Sigmoid colon (tissue), 7 donors: ENCODE results near the gene NDRG4. TPM values are rescaled to one million over a fixed set of nuclear protein-coding genes. Genes with fewer than 3 reads are reported as not detected.

ENCODE experiments used
- DNase-seq: peaks from one replicate; pipeline ENCODE4 v3.0.0-alpha.2; 2019
- H3K27ac ChIP-seq, 4 donors: fragments of 200-600 bp; sonication (generic); one replicate each; pipeline ENCODE4 v1.5.1; 2016 to 2019; ENCODE audit warnings: mild to moderate bottlenecking in 1 of 4
- H3K27me3 ChIP-seq, 3 donors: fragments of 200-600 bp; sonication (generic); one replicate each; pipeline ENCODE4 v1.5.1; 2019; ENCODE audit warnings: mild to moderate bottlenecking in 1 of 3
- H3K36me3 ChIP-seq, 4 donors: fragments of 200-600 bp; sonication (generic); one replicate each; pipeline ENCODE4 v1.5.1; 2016 to 2019
- H3K4me1 ChIP-seq, 4 donors: fragments of 200-600 bp; sonication (generic); one replicate each; pipeline ENCODE4 v1.5.1; 2017 to 2019
- H3K4me3 ChIP-seq, 4 donors: fragments of 200-600 bp; sonication (generic); one replicate each; pipeline ENCODE4 v1.5.1; 2017 to 2019; ENCODE audit warnings: mild to moderate bottlenecking in 2 of 4, moderate library complexity in 1 of 4
- H3K9me3 ChIP-seq, 4 donors: fragments of 200-600 bp in 3 of 4; sonication (generic) in 3 of 4; one replicate each; pipeline versions ENCODE4 v1.5.1 to v1.6.1; 2013 to 2019
- EP300 ChIP-seq, 4 donors: sonication (generic); formaldehyde crosslinking; IDR thresholded peaks; one replicate each; pipeline ENCODE4 v1.6.1; 2017; ENCODE audit warnings: antibody characterized with exemption in 4 of 4
- POLR2A ChIP-seq, 2 donors: fragments of 450-650 bp; IDR thresholded peaks; one replicate each; pipeline ENCODE4 v1.6.1; 2016; ENCODE audit warnings: antibody characterized with exemption in 2 of 2, mild to moderate bottlenecking in 2 of 2, moderate library complexity in 2 of 2
- POLR2AphosphoS5 ChIP-seq, 4 donors: sonication (generic); formaldehyde crosslinking; IDR thresholded peaks; one replicate each; pipeline ENCODE4 v1.6.1; 2017; ENCODE audit warnings: antibody characterized with exemption in 4 of 4
- WGBS, 2 donors: extraction: QIAGEN DNeasy Blood & Tissue Kit; methylation state at CpG; one replicate each; pipeline ENCODE4 v1.1.7; 2013; 5-methylcytosine and 5-hydroxymethylcytosine counted together
- intact Hi-C: fragments of 100-400 bp; cut with DNase I; formaldehyde crosslinking; loops from one replicate; pipeline ENCODE4 v1.15.1; 2023
- polyA plus RNA-seq, 3 donors: library from polyadenylated mRNA; stranded (reverse); fragments of 200-250 nt; gene quantifications; one replicate each; pipeline ENCODE4 v1.2.3, GENCODE V29; 2013
- total RNA-seq, 4 donors: library from RNA; depleted of rRNA; stranded (reverse); fragments of >200 nt; gene quantifications; one replicate each; pipeline ENCODE4 v1.1.0, GENCODE V29; 2016
- TF ChIP-seq, protein P1 (sequence below), 4 experiments: fragments of 450-650 bp in 3 of 4; fragments of 200-600 bp in 1 of 4; IDR thresholded peaks; one replicate each; pipeline ENCODE4 v1.5.1; 2016 to 2019; ENCODE audit warnings: antibody characterized with exemption in 4 of 4, mild to moderate bottlenecking in 3 of 4, moderate library complexity in 2 of 4
- donor health status: healthy with polysubstance abuse.
- donor health status: Bipolar disorder and iron deficiency.
- donor health status: healthy.

The NDRG4 gene
- total and polyA plus RNA-seq, 7 donors, result 3.6 to 21.0 (median 16.6) TPM

- H3K27me3 ChIP-seq, result peaks cover 17 to 49% (median 38%) of the 10 kb centered on the region in 3 donors
- WGBS, 2 donors, result 3 to 7% methylated on average over 36 of the region's 36 CpGs
Measured at GRCh38 chr16:58500430-58501241, 693 bp downstream of the NDRG4 start.

DNA sequence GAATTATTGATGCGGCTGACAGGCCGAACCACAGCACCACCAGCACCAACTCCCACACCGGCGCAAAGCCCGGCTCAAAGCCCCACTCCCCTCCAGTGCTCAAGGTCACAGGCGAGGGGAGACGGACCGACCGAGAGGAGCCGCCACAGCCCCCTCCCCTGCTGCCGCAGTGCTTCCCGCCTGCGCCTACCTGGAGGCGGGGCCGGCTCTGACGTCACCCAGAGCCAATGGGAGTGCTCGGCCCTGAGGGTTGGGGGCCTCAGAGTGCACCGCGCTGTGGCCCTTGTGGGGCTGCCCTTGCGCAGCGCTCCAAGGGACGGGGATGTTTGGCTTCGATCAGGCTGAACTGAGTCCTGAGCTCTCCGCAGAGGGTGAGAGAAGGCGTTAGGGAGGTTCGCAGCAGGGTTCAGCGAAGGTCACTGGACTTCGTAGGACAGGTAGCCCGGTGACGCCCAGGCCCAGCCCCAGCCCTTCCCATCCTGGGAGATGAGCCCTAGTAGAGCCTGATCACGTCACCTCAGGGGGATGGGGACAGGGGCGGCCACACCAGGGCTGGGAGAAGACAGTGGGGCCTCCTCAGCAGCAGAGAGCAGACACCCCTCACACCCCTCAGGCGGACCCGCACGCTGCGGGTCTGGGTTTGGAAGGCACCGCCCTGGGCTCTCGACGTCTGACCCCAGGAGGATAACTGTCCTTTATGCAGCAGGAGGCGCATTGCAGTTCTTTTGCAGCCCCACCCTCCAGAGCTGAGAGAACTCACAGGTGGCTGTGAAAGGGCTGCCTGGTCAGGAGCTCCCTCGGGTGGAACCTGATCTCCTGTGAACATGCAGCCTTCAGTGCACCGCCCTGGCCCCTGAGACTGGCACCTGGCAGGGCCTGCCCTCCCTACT is 1.5 kb downstream of the NDRG4 start:
- no peaks in the 10 kb centered on the region for H3K9me3 ChIP-seq
- peak; percentile 64 for DNase-seq
- H3K27ac ChIP-seq, result no peak overlapping the region
- H3K4me3 ChIP-seq, result peak overlapping the region in 3 of 4 donors; percentile 14 to 32 (median 27)
- WGBS, 2 donors, result 4 to 14% methylated on average over 42 of the region's 42 CpGs
- TF ChIP-seq POLR2AphosphoS5 (IDR thresholded peaks at IDR 0.05) (no peak), POLR2A (IDR thresholded peaks at IDR 0.05) (no peak), EP300 (IDR thresholded peaks at IDR 0.05) (no peak)
- TF ChIP-seq, protein P1, sequence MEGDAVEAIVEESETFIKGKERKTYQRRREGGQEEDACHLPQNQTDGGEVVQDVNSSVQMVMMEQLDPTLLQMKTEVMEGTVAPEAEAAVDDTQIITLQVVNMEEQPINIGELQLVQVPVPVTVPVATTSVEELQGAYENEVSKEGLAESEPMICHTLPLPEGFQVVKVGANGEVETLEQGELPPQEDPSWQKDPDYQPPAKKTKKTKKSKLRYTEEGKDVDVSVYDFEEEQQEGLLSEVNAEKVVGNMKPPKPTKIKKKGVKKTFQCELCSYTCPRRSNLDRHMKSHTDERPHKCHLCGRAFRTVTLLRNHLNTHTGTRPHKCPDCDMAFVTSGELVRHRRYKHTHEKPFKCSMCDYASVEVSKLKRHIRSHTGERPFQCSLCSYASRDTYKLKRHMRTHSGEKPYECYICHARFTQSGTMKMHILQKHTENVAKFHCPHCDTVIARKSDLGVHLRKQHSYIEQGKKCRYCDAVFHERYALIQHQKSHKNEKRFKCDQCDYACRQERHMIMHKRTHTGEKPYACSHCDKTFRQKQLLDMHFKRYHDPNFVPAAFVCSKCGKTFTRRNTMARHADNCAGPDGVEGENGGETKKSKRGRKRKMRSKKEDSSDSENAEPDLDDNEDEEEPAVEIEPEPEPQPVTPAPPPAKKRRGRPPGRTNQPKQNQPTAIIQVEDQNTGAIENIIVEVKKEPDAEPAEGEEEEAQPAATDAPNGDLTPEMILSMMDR (IDR thresholded peaks at IDR 0.05), result no peak
- H3K4me1 ChIP-seq, result peaks cover 0 to 21% (median 19%) of the 10 kb centered on the region in 4 donors
- no peaks in the 10 kb centered on the region for H3K36me3 ChIP-seq
- H3K27me3 ChIP-seq, result peaks cover 17 to 49% (median 38%) of the 10 kb centered on the region in 3 donors
- intact Hi-C loops, result no loop called here

More at GRCh38 chr16:58500430-58501241, 693 bp downstream of the NDRG4 start:
- DNase-seq, result peak; percentile 56
- Histone ChIP-seq H3K4me1 (peaks cover 0 to 21% (median 19%) of the 10 kb centered on the region in 4 donors), H3K4me3 (peak overlapping the region in 3 of 4 donors; percentile 14 to 32 (median 27)), H3K27ac (no peak overlapping the region), H3K36me3 (no peaks in the 10 kb centered on the region), H3K9me3 (no peaks in the 10 kb centered on the region)
- intact Hi-C loops, result no loop called here
- no peak for TF ChIP-seq POLR2A (IDR thresholded peaks at IDR 0.05)
- no peak for TF ChIP-seq EP300 (IDR thresholded peaks at IDR 0.05)
- TF ChIP-seq POLR2AphosphoS5 (IDR thresholded peaks at IDR 0.05), result no peak
- TF ChIP-seq, protein P1 (IDR thresholded peaks at IDR 0.05), result no peak

DNA sequence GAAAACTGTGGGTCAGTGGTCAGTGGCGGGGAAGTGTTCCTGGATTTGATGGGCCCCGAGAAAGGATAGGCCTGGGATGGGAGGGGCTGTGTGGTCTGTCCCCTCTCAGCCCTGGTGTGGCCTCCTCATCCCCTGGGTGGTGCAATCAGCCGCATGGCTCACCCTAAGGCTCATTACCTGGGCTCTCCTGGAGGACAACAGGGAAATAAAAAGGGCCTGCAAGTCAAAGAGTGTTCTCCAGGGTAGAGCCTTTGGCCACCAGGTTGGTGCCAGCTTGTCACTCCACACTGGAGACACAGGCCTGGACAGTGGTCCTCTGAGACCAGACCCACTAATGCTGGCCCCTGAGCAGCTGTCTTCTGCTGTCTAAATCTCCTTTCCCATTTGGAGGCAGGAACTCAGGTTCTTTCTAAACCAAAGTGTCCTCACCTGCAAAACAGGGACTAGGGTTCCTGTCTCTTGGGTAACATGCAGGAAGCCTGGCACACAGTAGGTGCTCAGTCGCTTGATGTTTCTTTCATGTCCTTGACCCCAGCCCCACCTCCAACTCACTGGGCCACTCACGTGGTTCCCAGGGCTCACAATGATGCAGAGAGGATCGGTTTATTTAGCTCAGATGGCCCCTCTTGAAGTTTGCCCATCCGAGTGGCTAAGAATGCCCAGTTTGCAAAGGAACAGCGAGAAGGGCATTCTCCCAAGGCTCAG is 2.4 kb downstream of the NDRG4 start:
- TF ChIP-seq POLR2A (IDR thresholded peaks at IDR 0.05) (no peak), POLR2AphosphoS5 (IDR thresholded peaks at IDR 0.05) (no peak), EP300 (IDR thresholded peaks at IDR 0.05) (no peak)
- TF ChIP-seq, protein P1 (IDR thresholded peaks at IDR 0.05), result no peak
- H3K4me3 ChIP-seq, result no peak overlapping the region
- H3K27ac ChIP-seq, result no peak overlapping the region
- peaks cover 0 to 21% (median 19%) of the 10 kb centered on the region in 4 donors for H3K4me1 ChIP-seq
- peaks cover 17 to 51% (median 38%) of the 10 kb centered on the region in 3 donors for H3K27me3 ChIP-seq
- intact Hi-C loops, result no loop called here
- 59 to 81% methylated on average over 8 of the region's 8 CpGs for WGBS, 2 donors
- DNase-seq, result no peak
- no peaks in the 10 kb centered on the region for H3K36me3 ChIP-seq
- no peaks in the 10 kb centered on the region for H3K9me3 ChIP-seq

DNA sequence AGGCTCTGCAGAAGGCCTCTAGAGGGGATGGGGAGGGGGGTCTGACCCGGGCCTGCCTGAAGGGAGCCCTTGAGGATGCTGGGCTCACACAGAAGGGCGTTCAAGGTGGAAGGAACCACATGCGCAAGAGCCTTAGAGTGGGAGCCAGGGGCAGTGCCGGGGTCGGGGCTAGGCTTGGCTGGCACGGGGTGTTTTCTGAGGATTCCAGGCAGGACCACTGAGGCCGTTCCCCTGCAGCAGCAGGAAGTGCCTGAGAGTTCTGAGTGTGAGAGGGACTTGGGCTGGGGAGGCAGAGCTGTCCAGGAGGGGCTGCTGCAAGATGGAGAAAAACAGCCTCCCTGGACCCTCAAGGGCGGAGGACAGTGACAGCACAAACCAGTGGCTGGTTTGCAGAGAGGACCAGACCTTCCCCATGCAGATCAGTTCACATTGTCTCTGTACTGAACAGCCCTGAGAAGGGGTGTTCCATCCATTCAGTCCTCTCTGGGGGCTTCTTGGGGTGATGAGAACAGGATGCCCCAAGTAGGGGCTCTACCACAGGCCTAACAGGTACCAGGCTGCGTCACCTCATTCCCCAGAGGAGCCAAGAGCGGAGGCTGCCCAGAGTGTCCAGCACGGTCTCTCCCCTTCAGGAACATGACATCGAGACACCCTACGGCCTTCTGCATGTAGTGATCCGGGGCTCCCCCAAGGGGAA is 3.4 kb downstream of the NDRG4 start:
- TF ChIP-seq POLR2AphosphoS5 (IDR thresholded peaks at IDR 0.05) (no peak), POLR2A (IDR thresholded peaks at IDR 0.05) (no peak), EP300 (IDR thresholded peaks at IDR 0.05) (no peak)
- TF ChIP-seq, protein P1 (IDR thresholded peaks at IDR 0.05), result no peak
- peaks cover 0 to 21% (median 19%) of the 10 kb centered on the region in 4 donors for H3K4me1 ChIP-seq
- DNase-seq, result peak; percentile 50
- H3K9me3 ChIP-seq, result no peaks in the 10 kb centered on the region
- 79 to 90% methylated on average over 14 of the region's 14 CpGs for WGBS, 2 donors
- intact Hi-C loops, result no loop called here
- peaks cover 17 to 52% (median 38%) of the 10 kb centered on the region in 3 donors for H3K27me3 ChIP-seq
- no peak overlapping the region for H3K4me3 ChIP-seq
- H3K27ac ChIP-seq, result no peak overlapping the region
- no peaks in the 10 kb centered on the region for H3K36me3 ChIP-seq
